GM23338 (cell line): Measurements from ENCODE around the gene ERI2. TPM values are rescaled to one million over a fixed set of nuclear protein-coding genes. Genes with fewer than 3 reads are reported as not detected.

Experiments used
- ATAC-seq: fragments of 200-7000 bp; cut with Tn5 transposase; 3 replicates; pipeline ENCODE4 v1.9.1; 2020
- DNase-seq: peaks from one replicate; pipeline ENCODE4 v3.0.0-alpha.2; 2015; ENCODE audit warnings: low spot score
- H2AFZ ChIP-seq: fragments of 200-600 bp; sonication (generic); 2 replicates; pipeline ENCODE4 v1.8.0; 2016; ENCODE audit warnings: antibody characterized with exemption, mild to moderate bottlenecking, moderate library complexity
- H3F3A ChIP-seq: fragments of 200-600 bp; sonication (generic); replicated peaks from 2 replicates; pipeline ENCODE4 v1.8.0; 2017; ENCODE audit warnings: antibody characterized with exemption, mixed run types, low read depth
- H3K27ac ChIP-seq: fragments of 200-600 bp; sonication (generic); 2 replicates; pipeline ENCODE4 v1.6.1; 2016; ENCODE audit warnings: low read depth
- H3K27me3 ChIP-seq: fragments of 200-600 bp; sonication (generic); 2 replicates; pipeline ENCODE4 v1.8.0; 2016; ENCODE audit warnings: mild to moderate bottlenecking, mixed run types, moderate library complexity; ENCODE audit not compliant: insufficient read depth
- H3K36me3 ChIP-seq: fragments of 200-600 bp; sonication (generic); 2 replicates; pipeline ENCODE4 v1.8.0; 2016; ENCODE audit warnings: mild to moderate bottlenecking; ENCODE audit not compliant: insufficient read depth
- H3K4me1 ChIP-seq: fragments of 200-600 bp; sonication (generic); 2 replicates; pipeline ENCODE4 v1.8.0; 2016; ENCODE audit warnings: mild to moderate bottlenecking, moderate library complexity; ENCODE audit not compliant: insufficient read depth
- H3K4me2 ChIP-seq: fragments of 200-600 bp; sonication (generic); 2 replicates; pipeline ENCODE4 v1.7.1; 2017; ENCODE audit warnings: mixed run types
- H3K4me3 ChIP-seq: fragments of 200-600 bp; sonication (generic); 2 replicates; pipeline ENCODE4 v1.6.1; 2016; ENCODE audit warnings: mixed run types
- H3K79me2 ChIP-seq: fragments of 200-600 bp; sonication (generic); replicated peaks from 2 replicates; pipeline ENCODE4 v1.8.0; 2017; ENCODE audit warnings: mild to moderate bottlenecking; ENCODE audit not compliant: insufficient read depth
- H3K9me2 ChIP-seq: fragments of 200-600 bp; sonication (generic); 2 replicates; pipeline ENCODE4 v1.8.0; 2017; ENCODE audit not compliant: insufficient read depth
- H4K20me1 ChIP-seq: fragments of 200-600 bp; sonication (generic); replicated peaks from 2 replicates; pipeline ENCODE4 v1.8.0; 2017; ENCODE audit warnings: mild to moderate bottlenecking; ENCODE audit not compliant: insufficient read depth
- H3K27ac Mint-ChIP-seq: 2 replicates; pipeline ENCODE4 v1.8.0; 2020; ENCODE audit warnings: inconsistent platforms, mild to moderate bottlenecking, moderate library complexity, mixed read lengths
- H3K27me3 Mint-ChIP-seq: 3 replicates; pipeline ENCODE4 v1.8.0; 2022; ENCODE audit warnings: low read depth, mild to moderate bottlenecking, moderate library complexity, mixed read lengths, inconsistent platforms; ENCODE audit not compliant: insufficient read depth, poor library complexity
- H3K36me3 Mint-ChIP-seq: 3 replicates; pipeline ENCODE4 v1.8.0; 2021; ENCODE audit warnings: low read depth, mild to moderate bottlenecking, inconsistent platforms, moderate library complexity, mixed read lengths
- H3K4me1 Mint-ChIP-seq: 3 replicates; pipeline ENCODE4 v1.8.0; 2020; ENCODE audit warnings: mild to moderate bottlenecking, inconsistent platforms, mixed read lengths
- H3K4me3 Mint-ChIP-seq: 3 replicates; pipeline ENCODE4 v1.8.0; 2021; ENCODE audit warnings: moderate library complexity, mild to moderate bottlenecking, inconsistent platforms, mixed read lengths
- H3K9me3 Mint-ChIP-seq: 3 replicates; pipeline ENCODE4 v1.8.0; 2020; ENCODE audit warnings: moderate library complexity, mild to moderate bottlenecking, inconsistent platforms, mixed read lengths
- CREB1 ChIP-seq: fragments of 250-450 bp; sonication (Bioruptor Pico); IDR thresholded peaks from 2 replicates; pipeline ENCODE4 v1.5.0; 2020; ENCODE audit warnings: low read depth, mild to moderate bottlenecking, moderate library complexity
- EZH2 ChIP-seq: fragments of 200-600 bp; sonication (generic); IDR thresholded peaks from one replicate; pipeline ENCODE4 v1.8.0; 2017; ENCODE audit warnings: antibody characterized with exemption, mild to moderate bottlenecking, low read depth; ENCODE audit not compliant: unreplicated experiment
- EZH2phosphoT487 ChIP-seq: fragments of 200-600 bp; sonication (generic); IDR thresholded peaks from one replicate; pipeline ENCODE4 v1.8.1; 2018; ENCODE audit warnings: antibody characterized with exemption; ENCODE audit not compliant: unreplicated experiment
- JUNB ChIP-seq: IDR thresholded peaks from one replicate; pipeline ENCODE4 v1.6.1; 2016; ENCODE audit warnings: antibody characterized with exemption; ENCODE audit not compliant: unreplicated experiment
- NANOG ChIP-seq: IDR thresholded peaks from 2 replicates; pipeline ENCODE4 v1.6.1; 2016; ENCODE audit warnings: antibody characterized with exemption, borderline replicate concordance
- POLR2AphosphoS5 ChIP-seq: IDR thresholded peaks from 2 replicates; pipeline ENCODE4 v1.6.1; 2016; ENCODE audit warnings: antibody characterized with exemption, low read depth
- STAT1 ChIP-seq: IDR thresholded peaks from one replicate; pipeline ENCODE4 v1.6.1; 2016; ENCODE audit warnings: antibody characterized with exemption; ENCODE audit not compliant: unreplicated experiment
- ZNF114 ChIP-seq: fragments of 250-450 bp; sonication (Bioruptor Pico); IDR thresholded peaks from 2 replicates; pipeline ENCODE4 v1.5.0; 2020; ENCODE audit warnings: mild to moderate bottlenecking, moderate library complexity
- ZNF331 ChIP-seq: fragments of 250-450 bp; sonication (Bioruptor Pico); IDR thresholded peaks from 2 replicates; pipeline ENCODE4 v1.5.0; 2020; ENCODE audit warnings: low read depth, mild to moderate bottlenecking, moderate library complexity
- polyA plus RNA-seq: library from polyadenylated mRNA; unstranded; fragments of >200 nt; fragmentation: Nextera tagmentation; extraction: Ambion mirVana; gene quantifications from 2 replicates; pipeline ENCODE4 v1.2.1, GENCODE V29; 2016
- total RNA-seq: library from RNA; depleted of rRNA; stranded (reverse); fragments of >200 nt; shearing (Covaris generic); gene quantifications from 2 replicates; pipeline ENCODE4 v1.2.3, GENCODE V29; 2014
- TF ChIP-seq, protein P1 (sequence below), 2 experiments: fragments of 200-600 bp in 1 of 2; sonication (generic) in 1 of 2; conservative IDR thresholded peaks; 2 replicates each; pipeline versions ENCODE4 v1.5.1 to v1.6.1; 2016 to 2017; ENCODE audit warnings: antibody characterized with exemption in 2 of 2, low read depth in 2 of 2, mild to moderate bottlenecking in 2 of 2, moderate library complexity in 1 of 2
- TF ChIP-seq, protein P2 (sequence below): IDR thresholded peaks from one replicate; pipeline ENCODE4 v1.6.1; 2018; ENCODE audit warnings: antibody characterized with exemption; ENCODE audit not compliant: unreplicated experiment
- TF ChIP-seq, protein P3 (sequence below): fragments of 250-450 bp; sonication (Bioruptor Pico); IDR thresholded peaks from 2 replicates; pipeline ENCODE4 v1.5.0; 2020; ENCODE audit warnings: mild to moderate bottlenecking, moderate library complexity
- TF ChIP-seq, protein P4 (sequence below): IDR thresholded peaks from 2 replicates; pipeline ENCODE4 v1.6.1; 2016; ENCODE audit warnings: antibody characterized with exemption

Gene ERI2
- total and polyA plus RNA-seq, 2 experiments from 2014 or later = 7.2 to 19.5 TPM

DNA sequence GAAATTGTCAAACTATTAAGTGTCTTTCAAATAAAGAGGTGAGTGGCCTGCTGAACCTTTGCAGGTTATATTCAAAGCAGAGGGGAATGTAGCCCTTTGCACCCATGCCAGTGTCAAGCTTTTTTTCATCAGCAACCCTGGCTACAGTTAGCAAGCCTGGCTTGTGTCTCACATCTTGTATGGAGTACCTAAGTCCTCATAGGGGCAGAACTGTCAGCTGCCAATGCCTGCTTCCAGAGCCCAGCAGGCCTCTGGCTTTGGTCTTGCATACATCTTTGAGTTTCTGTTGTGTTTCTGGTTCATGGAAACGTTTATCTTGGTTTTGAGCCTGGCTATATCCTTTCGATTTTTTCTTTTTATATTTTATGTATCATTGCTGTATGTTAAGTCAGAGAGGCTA, 26.8 kb upstream of the ERI2 start:
- H3F3A ChIP-seq = no peaks in the 10 kb centered on the region
- no peak overlapping the region for H3K27ac ChIP-seq
- no peak overlapping the region for H3K4me2 ChIP-seq
- H3K36me3 ChIP-seq = peaks cover 13% of the 10 kb centered on the region; the same call in 1 of the 2 replicates
- ATAC-seq (no peak), DNase-seq (no peak)
- H2AFZ ChIP-seq = no peak overlapping the region
- H3K9me2 ChIP-seq = no peaks in the 10 kb centered on the region
- H3K36me3 Mint-ChIP-seq = peaks cover 36% of the 10 kb centered on the region
- H3K4me3 Mint-ChIP-seq = no peak overlapping the region
- H3K27me3 Mint-ChIP-seq = peaks cover 3% of the 10 kb centered on the region
- H3K27me3 ChIP-seq = no peaks in the 10 kb centered on the region
- H3K9me3 Mint-ChIP-seq = peaks cover 7% of the 10 kb centered on the region; the same call in 1 of the 3 replicates
- no peak overlapping the region for H3K27ac Mint-ChIP-seq
- no peaks in the 10 kb centered on the region for H4K20me1 ChIP-seq
- no peaks in the 10 kb centered on the region for H3K4me1 Mint-ChIP-seq
- no peaks in the 10 kb centered on the region for H3K4me1 ChIP-seq
- TF ChIP-seq NANOG = no peak
- TF ChIP-seq POLR2AphosphoS5 = no peak
- no peak for TF ChIP-seq EZH2phosphoT487
- TF ChIP-seq, protein P1, sequence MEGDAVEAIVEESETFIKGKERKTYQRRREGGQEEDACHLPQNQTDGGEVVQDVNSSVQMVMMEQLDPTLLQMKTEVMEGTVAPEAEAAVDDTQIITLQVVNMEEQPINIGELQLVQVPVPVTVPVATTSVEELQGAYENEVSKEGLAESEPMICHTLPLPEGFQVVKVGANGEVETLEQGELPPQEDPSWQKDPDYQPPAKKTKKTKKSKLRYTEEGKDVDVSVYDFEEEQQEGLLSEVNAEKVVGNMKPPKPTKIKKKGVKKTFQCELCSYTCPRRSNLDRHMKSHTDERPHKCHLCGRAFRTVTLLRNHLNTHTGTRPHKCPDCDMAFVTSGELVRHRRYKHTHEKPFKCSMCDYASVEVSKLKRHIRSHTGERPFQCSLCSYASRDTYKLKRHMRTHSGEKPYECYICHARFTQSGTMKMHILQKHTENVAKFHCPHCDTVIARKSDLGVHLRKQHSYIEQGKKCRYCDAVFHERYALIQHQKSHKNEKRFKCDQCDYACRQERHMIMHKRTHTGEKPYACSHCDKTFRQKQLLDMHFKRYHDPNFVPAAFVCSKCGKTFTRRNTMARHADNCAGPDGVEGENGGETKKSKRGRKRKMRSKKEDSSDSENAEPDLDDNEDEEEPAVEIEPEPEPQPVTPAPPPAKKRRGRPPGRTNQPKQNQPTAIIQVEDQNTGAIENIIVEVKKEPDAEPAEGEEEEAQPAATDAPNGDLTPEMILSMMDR (conservative IDR thresholded peaks at IDR 0.05; ENCODE audit: low read depth in 2 of 2) = no peak
- TF ChIP-seq EZH2 = no peak
- TF ChIP-seq STAT1 = no peak
- TF ChIP-seq, protein P2, sequence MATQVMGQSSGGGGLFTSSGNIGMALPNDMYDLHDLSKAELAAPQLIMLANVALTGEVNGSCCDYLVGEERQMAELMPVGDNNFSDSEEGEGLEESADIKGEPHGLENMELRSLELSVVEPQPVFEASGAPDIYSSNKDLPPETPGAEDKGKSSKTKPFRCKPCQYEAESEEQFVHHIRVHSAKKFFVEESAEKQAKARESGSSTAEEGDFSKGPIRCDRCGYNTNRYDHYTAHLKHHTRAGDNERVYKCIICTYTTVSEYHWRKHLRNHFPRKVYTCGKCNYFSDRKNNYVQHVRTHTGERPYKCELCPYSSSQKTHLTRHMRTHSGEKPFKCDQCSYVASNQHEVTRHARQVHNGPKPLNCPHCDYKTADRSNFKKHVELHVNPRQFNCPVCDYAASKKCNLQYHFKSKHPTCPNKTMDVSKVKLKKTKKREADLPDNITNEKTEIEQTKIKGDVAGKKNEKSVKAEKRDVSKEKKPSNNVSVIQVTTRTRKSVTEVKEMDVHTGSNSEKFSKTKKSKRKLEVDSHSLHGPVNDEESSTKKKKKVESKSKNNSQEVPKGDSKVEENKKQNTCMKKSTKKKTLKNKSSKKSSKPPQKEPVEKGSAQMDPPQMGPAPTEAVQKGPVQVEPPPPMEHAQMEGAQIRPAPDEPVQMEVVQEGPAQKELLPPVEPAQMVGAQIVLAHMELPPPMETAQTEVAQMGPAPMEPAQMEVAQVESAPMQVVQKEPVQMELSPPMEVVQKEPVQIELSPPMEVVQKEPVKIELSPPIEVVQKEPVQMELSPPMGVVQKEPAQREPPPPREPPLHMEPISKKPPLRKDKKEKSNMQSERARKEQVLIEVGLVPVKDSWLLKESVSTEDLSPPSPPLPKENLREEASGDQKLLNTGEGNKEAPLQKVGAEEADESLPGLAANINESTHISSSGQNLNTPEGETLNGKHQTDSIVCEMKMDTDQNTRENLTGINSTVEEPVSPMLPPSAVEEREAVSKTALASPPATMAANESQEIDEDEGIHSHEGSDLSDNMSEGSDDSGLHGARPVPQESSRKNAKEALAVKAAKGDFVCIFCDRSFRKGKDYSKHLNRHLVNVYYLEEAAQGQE = no peak
- TF ChIP-seq CREB1 = no peak
- TF ChIP-seq, protein P3, sequence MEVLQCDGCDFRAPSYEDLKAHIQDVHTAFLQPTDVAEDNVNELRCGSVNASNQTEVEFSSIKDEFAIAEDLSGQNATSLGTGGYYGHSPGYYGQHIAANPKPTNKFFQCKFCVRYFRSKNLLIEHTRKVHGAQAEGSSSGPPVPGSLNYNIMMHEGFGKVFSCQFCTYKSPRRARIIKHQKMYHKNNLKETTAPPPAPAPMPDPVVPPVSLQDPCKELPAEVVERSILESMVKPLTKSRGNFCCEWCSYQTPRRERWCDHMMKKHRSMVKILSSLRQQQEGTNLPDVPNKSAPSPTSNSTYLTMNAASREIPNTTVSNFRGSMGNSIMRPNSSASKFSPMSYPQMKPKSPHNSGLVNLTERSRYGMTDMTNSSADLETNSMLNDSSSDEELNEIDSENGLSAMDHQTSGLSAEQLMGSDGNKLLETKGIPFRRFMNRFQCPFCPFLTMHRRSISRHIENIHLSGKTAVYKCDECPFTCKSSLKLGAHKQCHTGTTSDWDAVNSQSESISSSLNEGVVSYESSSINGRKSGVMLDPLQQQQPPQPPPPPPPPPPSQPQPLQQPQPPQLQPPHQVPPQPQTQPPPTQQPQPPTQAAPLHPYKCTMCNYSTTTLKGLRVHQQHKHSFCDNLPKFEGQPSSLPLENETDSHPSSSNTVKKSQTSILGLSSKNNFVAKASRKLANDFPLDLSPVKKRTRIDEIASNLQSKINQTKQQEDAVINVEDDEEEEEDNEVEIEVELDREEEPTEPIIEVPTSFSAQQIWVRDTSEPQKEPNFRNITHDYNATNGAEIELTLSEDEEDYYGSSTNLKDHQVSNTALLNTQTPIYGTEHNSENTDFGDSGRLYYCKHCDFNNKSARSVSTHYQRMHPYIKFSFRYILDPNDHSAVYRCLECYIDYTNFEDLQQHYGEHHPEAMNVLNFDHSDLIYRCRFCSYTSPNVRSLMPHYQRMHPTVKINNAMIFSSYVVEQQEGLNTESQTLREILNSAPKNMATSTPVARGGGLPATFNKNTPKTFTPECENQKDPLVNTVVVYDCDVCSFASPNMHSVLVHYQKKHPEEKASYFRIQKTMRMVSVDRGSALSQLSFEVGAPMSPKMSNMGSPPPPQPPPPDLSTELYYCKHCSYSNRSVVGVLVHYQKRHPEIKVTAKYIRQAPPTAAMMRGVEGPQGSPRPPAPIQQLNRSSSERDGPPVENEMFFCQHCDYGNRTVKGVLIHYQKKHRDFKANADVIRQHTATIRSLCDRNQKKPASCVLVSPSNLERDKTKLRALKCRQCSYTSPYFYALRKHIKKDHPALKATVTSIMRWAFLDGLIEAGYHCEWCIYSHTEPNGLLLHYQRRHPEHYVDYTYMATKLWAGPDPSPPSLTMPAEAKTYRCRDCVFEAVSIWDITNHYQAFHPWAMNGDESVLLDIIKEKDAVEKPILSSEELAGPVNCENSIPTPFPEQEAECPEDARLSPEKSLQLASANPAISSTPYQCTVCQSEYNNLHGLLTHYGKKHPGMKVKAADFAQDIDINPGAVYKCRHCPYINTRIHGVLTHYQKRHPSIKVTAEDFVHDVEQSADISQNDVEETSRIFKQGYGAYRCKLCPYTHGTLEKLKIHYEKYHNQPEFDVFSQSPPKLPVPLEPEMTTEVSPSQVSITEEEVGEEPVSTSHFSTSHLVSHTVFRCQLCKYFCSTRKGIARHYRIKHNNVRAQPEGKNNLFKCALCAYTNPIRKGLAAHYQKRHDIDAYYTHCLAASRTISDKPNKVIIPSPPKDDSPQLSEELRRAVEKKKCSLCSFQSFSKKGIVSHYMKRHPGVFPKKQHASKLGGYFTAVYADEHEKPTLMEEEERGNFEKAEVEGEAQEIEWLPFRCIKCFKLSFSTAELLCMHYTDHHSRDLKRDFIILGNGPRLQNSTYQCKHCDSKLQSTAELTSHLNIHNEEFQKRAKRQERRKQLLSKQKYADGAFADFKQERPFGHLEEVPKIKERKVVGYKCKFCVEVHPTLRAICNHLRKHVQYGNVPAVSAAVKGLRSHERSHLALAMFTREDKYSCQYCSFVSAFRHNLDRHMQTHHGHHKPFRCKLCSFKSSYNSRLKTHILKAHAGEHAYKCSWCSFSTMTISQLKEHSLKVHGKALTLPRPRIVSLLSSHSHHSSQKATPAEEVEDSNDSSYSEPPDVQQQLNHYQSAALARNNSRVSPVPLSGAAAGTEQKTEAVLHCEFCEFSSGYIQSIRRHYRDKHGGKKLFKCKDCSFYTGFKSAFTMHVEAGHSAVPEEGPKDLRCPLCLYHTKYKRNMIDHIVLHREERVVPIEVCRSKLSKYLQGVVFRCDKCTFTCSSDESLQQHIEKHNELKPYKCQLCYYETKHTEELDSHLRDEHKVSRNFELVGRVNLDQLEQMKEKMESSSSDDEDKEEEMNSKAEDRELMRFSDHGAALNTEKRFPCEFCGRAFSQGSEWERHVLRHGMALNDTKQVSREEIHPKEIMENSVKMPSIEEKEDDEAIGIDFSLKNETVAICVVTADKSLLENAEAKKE (CRISPR knock-in tag) = no peak
- no peak for TF ChIP-seq ZNF331 (CRISPR knock-in tag)
- TF ChIP-seq JUNB = no peak
- no peak for TF ChIP-seq ZNF114
- TF ChIP-seq, protein P4, sequence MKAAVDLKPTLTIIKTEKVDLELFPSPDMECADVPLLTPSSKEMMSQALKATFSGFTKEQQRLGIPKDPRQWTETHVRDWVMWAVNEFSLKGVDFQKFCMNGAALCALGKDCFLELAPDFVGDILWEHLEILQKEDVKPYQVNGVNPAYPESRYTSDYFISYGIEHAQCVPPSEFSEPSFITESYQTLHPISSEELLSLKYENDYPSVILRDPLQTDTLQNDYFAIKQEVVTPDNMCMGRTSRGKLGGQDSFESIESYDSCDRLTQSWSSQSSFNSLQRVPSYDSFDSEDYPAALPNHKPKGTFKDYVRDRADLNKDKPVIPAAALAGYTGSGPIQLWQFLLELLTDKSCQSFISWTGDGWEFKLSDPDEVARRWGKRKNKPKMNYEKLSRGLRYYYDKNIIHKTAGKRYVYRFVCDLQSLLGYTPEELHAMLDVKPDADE = no peak
- H3K79me2 ChIP-seq = no peaks in the 10 kb centered on the region
- no peak overlapping the region for H3K4me3 ChIP-seq
